Activated CD4-positive, alpha-beta T cell treated with anti-CD3 and anti-CD28 coated beads for 1 hour (primary cell): Measurements from ENCODE around the gene SUSD3.

ENCODE experiments used
- DNase-seq: peaks from one replicate; pipeline ENCODE4 v3.0.0-alpha.2; 2020

SUSD3 gene

DNA sequence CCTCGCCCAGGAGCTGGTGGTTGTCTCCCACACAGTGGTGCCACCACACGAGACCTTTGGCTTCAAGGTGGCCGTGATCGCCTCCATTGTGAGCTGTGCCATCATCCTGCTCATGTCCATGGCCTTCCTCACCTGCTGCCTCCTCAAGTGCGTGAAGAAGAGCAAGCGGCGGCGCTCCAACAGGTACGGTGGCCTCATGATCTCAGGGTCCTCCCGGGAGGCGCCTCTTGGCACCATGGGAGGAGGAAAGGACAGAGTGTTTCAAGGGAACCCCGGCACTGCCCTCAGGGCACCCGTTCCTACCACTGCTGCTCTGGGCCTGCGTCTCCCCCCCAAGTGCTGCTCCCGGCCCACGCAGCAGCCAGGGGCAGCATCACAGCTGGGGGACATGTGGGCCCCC lies 19.3 kb downstream of the SUSD3 start:
- no peak for DNase-seq

GRCh38 chr9:93079371-93079770 lies 20.9 kb downstream of the SUSD3 start:
- DNase-seq = peak; percentile 4

DNA sequence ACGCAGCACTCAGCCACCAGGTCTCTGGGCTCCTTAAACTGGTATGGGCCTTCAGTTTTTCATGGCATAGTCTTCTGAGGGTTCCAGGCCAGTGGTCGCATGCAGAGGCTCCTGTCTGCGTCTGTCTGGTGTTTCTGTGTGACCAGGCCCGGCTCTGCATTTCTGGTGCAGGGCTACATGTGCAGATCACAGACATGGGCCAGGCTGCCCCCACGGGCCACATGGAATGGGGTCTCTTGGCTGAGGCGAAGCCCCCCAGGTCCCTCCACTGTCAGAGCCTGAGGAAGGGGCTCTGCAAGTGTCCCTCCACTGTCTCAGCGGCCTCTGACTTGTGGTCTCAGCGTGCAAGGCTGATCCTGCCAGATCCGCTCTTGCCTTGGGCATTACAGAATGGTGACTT lies 21.9 kb downstream of the SUSD3 start:
- peak; percentile 4 for DNase-seq

DNA sequence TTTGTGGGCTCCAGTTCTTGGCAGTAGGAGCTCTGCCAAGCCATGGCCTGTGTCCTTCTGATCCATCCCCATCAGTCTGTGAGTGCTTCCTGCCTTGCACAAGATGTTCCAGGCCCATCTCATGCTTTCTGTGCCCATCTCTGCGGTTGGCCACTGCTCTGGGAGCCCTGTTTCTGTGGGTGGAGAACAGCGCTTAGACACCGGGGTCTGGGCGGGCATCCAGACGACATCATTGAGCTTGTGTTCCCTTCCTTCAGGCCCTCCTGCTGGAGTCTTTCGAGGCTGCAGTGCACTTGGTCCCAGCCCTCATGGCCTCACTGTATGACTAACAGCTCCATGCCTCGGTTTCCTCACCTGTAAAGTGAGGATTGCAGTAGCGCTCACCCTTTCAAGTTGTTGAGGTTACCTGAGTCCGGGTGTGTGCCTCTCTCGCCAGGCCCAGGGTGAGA lies 22.6 kb downstream of the SUSD3 start:
- no peak for DNase-seq

GRCh38 chr9:93081931-93082330 lies 23.4 kb downstream of the SUSD3 start:
- no peak for DNase-seq

DNA sequence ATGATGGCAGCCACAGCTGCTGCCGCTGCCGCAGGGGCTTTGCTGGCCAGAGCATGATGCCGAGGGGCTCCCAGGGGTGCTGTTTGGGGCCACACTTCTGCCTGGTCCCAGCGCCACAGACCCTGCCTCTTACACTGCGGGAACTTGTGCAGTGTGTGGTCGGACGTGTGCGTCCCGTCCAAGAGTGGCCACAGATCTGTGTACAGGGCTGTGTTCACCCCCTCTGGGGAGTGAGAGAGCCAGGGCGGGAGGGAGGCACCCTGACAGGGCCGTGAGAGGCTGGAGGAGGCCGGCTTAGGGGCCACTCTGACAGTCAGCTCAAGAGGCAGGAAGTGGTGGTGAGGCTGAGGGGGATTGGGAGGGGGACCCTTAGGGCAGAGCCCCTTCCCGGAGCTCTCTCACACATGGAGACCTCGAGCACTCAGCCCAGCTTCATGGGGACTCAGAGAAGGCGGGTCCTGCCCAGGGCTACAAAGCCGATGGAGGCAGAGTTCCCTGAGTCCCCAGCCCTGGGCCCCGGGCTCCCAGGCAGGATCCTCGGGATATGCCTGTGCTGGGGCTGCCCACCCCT lies 24.4 kb downstream of the SUSD3 start:
- DNase-seq = peak; percentile 6

GRCh38 chr9:93083592-93084470 lies 25.3 kb downstream of the SUSD3 start:
- peak; percentile 6 for DNase-seq

GRCh38 chr9:93084471-93084881 lies 26.0 kb downstream of the SUSD3 start:
- DNase-seq = no peak

DNA sequence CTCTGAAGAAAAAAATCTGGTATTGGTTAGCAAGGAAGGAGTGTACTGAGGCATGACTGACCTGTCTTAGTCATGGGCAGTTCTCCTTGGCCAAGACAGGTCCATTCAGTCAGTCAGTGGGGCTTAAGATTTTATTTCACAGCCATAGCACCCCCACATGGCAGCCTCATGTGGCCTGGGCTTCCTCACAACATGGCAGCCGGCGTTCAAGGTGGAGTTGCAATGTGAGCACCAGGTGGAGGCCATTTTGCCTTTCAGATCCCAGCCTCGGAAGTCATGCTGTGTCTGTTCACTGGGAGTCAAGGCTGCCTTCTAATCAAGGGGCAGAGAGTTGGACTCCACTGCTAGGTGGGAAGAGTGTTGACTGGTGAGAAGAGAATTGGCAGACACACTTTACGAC lies 27.2 kb downstream of the SUSD3 start:
- no peak for DNase-seq

GRCh38 chr9:93086447-93087224 lies 28.1 kb downstream of the SUSD3 start:
- no peak for DNase-seq

DNA sequence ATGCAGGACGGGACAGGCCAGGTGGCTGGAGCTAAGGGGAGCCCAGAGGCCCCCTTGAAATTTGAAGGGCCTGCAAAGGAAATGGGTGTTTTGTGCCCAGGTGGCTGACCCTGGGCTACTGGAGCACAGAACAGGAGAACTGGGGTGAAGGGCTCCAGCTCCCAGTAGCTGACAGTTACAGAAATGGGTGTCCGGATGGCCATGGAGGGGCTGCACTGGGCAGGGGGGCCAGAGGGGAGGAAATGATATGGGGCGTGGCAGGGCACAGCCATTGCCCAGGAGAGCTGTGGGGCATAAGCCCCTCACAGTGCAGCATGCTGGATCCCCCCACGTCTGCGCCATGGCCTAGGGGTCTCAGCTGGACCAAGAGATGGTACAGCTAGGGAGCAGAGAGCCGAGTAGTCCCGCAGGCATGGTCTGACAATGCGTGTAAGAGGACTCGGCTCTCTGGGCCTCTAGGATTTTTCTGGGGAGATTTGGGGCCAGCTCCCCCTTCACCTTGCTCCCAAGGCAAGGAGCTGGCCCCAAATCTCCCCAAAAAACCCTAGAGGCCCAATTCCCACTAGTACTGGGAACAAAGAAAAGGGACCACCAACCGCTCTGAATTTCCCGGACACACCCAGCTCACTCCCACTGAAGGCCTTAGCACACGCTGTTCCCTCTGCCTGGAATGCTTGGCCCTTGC lies 29.6 kb downstream of the SUSD3 start:
- no peak for DNase-seq

GRCh38 chr9:93088656-93089015 lies 30.1 kb downstream of the SUSD3 start:
- no peak for DNase-seq

DNA sequence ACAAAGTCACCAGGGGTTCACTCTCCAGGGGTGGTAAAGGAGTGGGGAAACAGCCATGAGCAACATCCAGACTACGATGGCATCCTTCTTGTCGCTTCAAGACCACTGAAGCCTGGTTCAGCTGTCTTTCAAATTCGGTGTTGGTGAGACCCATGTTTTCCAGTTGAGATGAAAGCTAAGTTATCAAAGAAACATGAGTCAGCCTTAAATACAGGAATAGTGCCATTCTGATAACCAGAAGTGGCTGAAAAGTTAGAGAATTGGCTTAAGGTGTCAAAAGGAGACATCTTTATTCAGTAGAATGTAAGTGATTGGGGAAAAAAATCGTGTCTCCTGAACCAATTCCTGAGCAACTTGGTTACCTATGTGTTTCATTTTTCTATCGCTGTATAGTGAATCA lies 30.5 kb downstream of the SUSD3 start:
- no peak for DNase-seq

DNA sequence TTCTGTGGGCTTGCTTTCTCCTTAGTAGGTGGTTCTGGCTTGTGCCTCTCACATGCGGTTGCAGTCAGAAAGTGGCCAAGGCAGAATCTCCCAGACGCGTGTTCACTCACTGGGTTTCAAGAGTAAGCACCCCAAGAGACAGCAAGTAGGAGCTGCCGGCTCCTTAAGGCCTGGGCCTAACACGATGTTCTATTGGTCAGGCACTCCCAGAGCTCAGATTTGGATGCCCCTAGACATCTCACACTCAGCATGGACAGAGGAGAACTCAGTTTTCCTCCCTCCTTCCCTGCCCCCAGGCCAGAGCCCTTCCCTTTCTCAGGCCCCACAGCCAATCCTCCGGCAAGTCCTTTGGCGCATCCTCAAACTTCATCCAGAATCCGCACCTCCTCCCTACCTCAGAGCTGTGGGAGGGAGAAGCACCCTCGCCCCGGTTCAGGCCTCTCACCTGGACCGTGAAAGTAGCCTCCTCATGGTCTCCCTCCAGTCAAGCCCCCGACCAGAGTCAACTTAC lies 31.0 kb downstream of the SUSD3 start:
- DNase-seq = no peak

DNA sequence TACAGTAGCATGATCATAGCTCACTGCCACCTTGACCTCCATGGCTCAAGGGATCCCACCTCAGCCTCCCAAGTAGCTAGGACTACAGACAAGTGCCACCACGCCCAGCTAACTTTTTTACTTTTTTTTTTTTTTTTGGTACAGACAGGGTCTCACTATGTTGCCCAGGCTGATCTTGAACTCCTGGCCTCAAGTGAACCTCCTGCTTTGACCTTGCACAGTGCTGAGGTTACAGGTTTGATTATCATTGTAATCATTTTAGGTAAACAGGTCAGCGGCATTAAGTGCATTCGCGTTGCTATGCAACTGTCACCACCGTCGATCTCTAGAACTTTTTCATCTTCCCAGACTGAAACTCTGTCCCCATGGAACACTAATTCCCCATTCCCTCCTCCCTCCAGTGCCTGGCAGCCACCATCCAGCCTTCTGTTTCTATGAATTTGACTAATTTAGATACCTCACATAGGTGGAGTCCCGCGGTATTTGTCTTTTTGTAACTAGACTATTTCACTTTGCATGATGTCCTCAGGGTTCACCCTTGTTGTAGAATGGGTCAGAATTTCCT lies 31.7 kb downstream of the SUSD3 start:
- no peak for DNase-seq

DNA sequence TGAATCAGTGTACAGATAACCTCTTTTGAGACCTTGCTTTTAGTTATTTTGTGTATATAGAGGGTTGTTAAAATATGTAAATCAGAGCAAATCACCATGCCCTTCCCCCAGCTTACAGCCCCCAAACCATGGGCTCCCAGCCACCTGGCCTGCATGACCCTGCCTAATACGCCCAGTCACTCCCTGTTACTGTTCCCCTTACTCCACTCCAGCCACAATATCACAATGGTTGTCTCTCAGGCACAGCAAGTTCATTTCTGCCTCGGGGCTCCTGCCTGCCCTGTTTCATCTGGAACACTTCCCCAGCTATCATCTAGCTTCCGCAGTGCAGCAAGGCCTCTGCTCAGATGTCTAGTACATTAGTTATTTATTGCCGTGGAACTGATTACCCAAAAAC lies 32.6 kb downstream of the SUSD3 start:
- DNase-seq = peak; percentile 4

DNA sequence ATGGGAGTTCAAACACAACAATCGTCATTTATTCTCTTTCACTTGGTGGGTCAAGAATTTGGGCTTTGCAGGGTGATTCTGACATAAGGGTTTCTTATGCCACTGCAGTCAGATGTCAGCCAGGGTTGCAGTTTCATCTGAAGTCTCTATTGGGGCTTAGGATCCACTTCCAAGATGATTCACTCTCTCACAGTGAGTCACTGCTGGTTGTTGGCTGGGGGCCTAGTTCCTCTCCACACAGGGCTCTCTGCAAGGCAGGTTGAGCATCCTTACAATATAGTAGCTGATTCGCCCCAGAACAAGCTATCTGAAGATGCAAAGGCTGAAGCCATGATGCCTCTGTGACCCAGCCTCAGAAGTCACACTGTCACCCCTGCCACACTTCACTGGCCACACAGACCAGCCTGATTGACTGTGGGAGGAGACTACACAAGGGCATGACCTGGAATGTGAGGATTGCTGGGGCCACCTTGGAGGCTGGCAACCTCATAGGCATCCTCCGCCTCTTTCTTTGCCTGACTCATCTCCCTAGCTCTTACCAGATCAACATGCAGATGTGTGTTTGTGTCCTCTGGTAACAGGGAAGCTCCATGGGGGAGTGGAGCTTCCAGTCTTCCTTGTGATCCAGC lies 33.1 kb downstream of the SUSD3 start:
- peak; percentile 38 for DNase-seq

GRCh38 chr9:93092251-93092991 lies 33.9 kb downstream of the SUSD3 start:
- peak; percentile 6 for DNase-seq

- peak; percentile 2 for DNase-seq
Measured at GRCh38 chr9:93093127-93093876, 34.8 kb downstream of the SUSD3 start.

GRCh38 chr9:93093877-93094657 lies 35.6 kb downstream of the SUSD3 start:
- DNase-seq = no peak
